ENCODE measurements around the gene CEP76.

The CEP76 gene

GRCh38 chr18:12625241-12625640 is 77.3 kb downstream of the CEP76 start:
- no peak for ATAC-seq
- no peak for TF ChIP-seq TSHZ2 (CRISPR knock-in tag; IDR thresholded peaks at IDR 0.05)
- TF ChIP-seq ZC3H10 (CRISPR knock-in tag; IDR thresholded peaks at IDR 0.05): no peak
- TF ChIP-seq SNAI2 (CRISPR knock-in tag; IDR thresholded peaks at IDR 0.05): no peak
- TF ChIP-seq ZNF8 (CRISPR knock-in tag; IDR thresholded peaks at IDR 0.05): no peak
- no peak for TF ChIP-seq ISL1 (CRISPR knock-in tag; IDR thresholded peaks at IDR 0.05)
- no peak for TF ChIP-seq CSDC2 (CRISPR knock-in tag; IDR thresholded peaks at IDR 0.05)
- TF ChIP-seq POU6F1 (CRISPR knock-in tag; IDR thresholded peaks at IDR 0.05; ENCODE audit: borderline replicate concordance, low read depth): no peak
- no peak for TF ChIP-seq TOX (CRISPR knock-in tag; IDR thresholded peaks at IDR 0.05; ENCODE audit: borderline replicate concordance)
- TF ChIP-seq CREB5 (CRISPR knock-in tag; IDR thresholded peaks at IDR 0.05; ENCODE audit: low read depth): no peak
- no peak for TF ChIP-seq PPARA (CRISPR knock-in tag; IDR thresholded peaks at IDR 0.05; ENCODE audit: borderline replicate concordance)
- TF ChIP-seq ZNF565 (CRISPR knock-in tag; conservative IDR thresholded peaks at IDR 0.05; ENCODE audit: low read depth): no peak
- TF ChIP-seq, protein P1, sequence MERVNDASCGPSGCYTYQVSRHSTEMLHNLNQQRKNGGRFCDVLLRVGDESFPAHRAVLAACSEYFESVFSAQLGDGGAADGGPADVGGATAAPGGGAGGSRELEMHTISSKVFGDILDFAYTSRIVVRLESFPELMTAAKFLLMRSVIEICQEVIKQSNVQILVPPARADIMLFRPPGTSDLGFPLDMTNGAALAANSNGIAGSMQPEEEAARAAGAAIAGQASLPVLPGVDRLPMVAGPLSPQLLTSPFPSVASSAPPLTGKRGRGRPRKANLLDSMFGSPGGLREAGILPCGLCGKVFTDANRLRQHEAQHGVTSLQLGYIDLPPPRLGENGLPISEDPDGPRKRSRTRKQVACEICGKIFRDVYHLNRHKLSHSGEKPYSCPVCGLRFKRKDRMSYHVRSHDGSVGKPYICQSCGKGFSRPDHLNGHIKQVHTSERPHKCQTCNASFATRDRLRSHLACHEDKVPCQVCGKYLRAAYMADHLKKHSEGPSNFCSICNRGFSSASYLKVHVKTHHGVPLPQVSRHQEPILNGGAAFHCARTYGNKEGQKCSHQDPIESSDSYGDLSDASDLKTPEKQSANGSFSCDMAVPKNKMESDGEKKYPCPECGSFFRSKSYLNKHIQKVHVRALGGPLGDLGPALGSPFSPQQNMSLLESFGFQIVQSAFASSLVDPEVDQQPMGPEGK (CRISPR knock-in tag; IDR thresholded peaks at IDR 0.05; ENCODE audit: borderline replicate concordance): no peak

Data from SK-N-SH treated with all-trans-retinoic acid at 6 μM for 48 hours (cell line).